HepG2 (cell line): ENCODE results near the gene TBC1D14. TPM values are rescaled to one million over a fixed set of nuclear protein-coding genes. Genes with fewer than 3 reads are reported as not detected.

ENCODE experiments used
- ADNP ChIP-seq: sonication (generic); formaldehyde crosslinking; IDR thresholded peaks from 2 replicates; pipeline ENCODE4 v1.4.0; 2020; ENCODE audit warnings: missing genetic modification reagents
- CENPT ChIP-seq: sonication (generic); formaldehyde crosslinking; IDR thresholded peaks from 2 replicates; pipeline ENCODE4 v1.8.0; 2022; ENCODE audit warnings: low read depth, mild to moderate bottlenecking, moderate library complexity, missing genetic modification reagents
- GMEB2 ChIP-seq: IDR thresholded peaks from 2 replicates; pipeline ENCODE4 v1.6.1; 2016; ENCODE audit warnings: missing biosample characterization, missing genetic modification reagents, low read depth
- HNRNPL ChIP-seq: fragments of 200-400 bp; formaldehyde crosslinking; IDR thresholded peaks from 2 replicates; pipeline ENCODE4 v1.6.1; 2017; ENCODE audit warnings: mild to moderate bottlenecking, low read depth, low read length
- HOXA9 ChIP-seq: sonication (generic); formaldehyde crosslinking; IDR thresholded peaks from 2 replicates; pipeline ENCODE4 v1.8.1; 2022; ENCODE audit warnings: missing genetic modification reagents, mild to moderate bottlenecking, moderate library complexity, borderline replicate concordance
- ISX ChIP-seq: sonication (generic); formaldehyde crosslinking; conservative IDR thresholded peaks from 2 replicates; pipeline ENCODE4 v1.5.0; 2020; ENCODE audit warnings: missing genetic modification reagents
- JUNB ChIP-seq: sonication (generic); formaldehyde crosslinking; IDR thresholded peaks from 2 replicates; pipeline ENCODE4 v1.8.0; 2022; ENCODE audit warnings: missing genetic modification reagents, mild to moderate bottlenecking, borderline replicate concordance
- MIER2 ChIP-seq: IDR thresholded peaks from 2 replicates; pipeline ENCODE4 v1.6.1; 2016; ENCODE audit warnings: missing biosample characterization, missing genetic modification reagents
- NAIF1 ChIP-seq: sonication (generic); formaldehyde crosslinking; IDR thresholded peaks from 2 replicates; pipeline ENCODE4 v1.5.0; 2020; ENCODE audit warnings: mild to moderate bottlenecking, missing genetic modification reagents, borderline replicate concordance
- POLR2AphosphoS2 ChIP-seq: IDR thresholded peaks from 2 replicates; pipeline ENCODE4 v1.6.1; 2011; ENCODE audit warnings: low read depth, low read length, improper control_type of control experiment
- SCMH1 ChIP-seq: sonication (generic); formaldehyde crosslinking; IDR thresholded peaks from 2 replicates; pipeline ENCODE4 v1.9.0; 2021; ENCODE audit warnings: missing genetic modification reagents, mild to moderate bottlenecking, borderline replicate concordance
- TAF15 ChIP-seq: fragments of 200-400 bp; formaldehyde crosslinking; IDR thresholded peaks from one replicate; pipeline ENCODE4 v1.6.1; 2018; ENCODE audit warnings: mild to moderate bottlenecking, low read depth, low read length; ENCODE audit not compliant: poor library complexity, severe bottlenecking
- USF2 ChIP-seq, 2 experiments: sonication (generic) in 1 of 2; formaldehyde crosslinking in 1 of 2; IDR thresholded peaks; 2 replicates each; pipeline versions ENCODE4 v1.5.1 to v1.6.1; 2011 to 2020; ENCODE audit warnings: borderline replicate concordance in 1 of 2, low read depth in 1 of 2, low read length in 1 of 2, mild to moderate bottlenecking in 1 of 2, missing genetic modification reagents in 1 of 2, moderate library complexity in 1 of 2
- ZBTB38 ChIP-seq: sonication (generic); formaldehyde crosslinking; IDR thresholded peaks from 2 replicates; pipeline ENCODE4 v1.5.1; 2020; ENCODE audit warnings: mild to moderate bottlenecking, missing genetic modification reagents
- ZGPAT ChIP-seq: IDR thresholded peaks from 2 replicates; pipeline ENCODE4 v1.6.1; 2016; ENCODE audit warnings: mild to moderate bottlenecking
- ZNF253 ChIP-seq: sonication (generic); formaldehyde crosslinking; IDR thresholded peaks from 2 replicates; pipeline ENCODE4 v1.8.0; 2022; ENCODE audit warnings: mild to moderate bottlenecking, missing genetic modification reagents, borderline replicate concordance
- ZNF333 ChIP-seq: sonication (generic); formaldehyde crosslinking; IDR thresholded peaks from 2 replicates; pipeline ENCODE4 v1.4.0; 2020; ENCODE audit warnings: mild to moderate bottlenecking, missing genetic modification reagents, borderline replicate concordance
- ZNF335 ChIP-seq: sonication (generic); formaldehyde crosslinking; IDR thresholded peaks from 2 replicates; pipeline ENCODE4 v1.4.0; 2020; ENCODE audit warnings: missing genetic modification reagents
- ZNF446 ChIP-seq: sonication (generic); formaldehyde crosslinking; IDR thresholded peaks from 2 replicates; pipeline ENCODE4 v1.5.0; 2020; ENCODE audit warnings: mild to moderate bottlenecking, missing genetic modification reagents
- ZNF556 ChIP-seq: sonication (generic); formaldehyde crosslinking; IDR thresholded peaks from 2 replicates; pipeline ENCODE4 v1.4.0; 2020; ENCODE audit warnings: mild to moderate bottlenecking, missing genetic modification reagents, borderline replicate concordance
- ZNF557 ChIP-seq: sonication (generic); formaldehyde crosslinking; IDR thresholded peaks from 2 replicates; pipeline ENCODE4 v1.4.0; 2020; ENCODE audit warnings: missing genetic modification reagents
- ZNF607 ChIP-seq: sonication (generic); formaldehyde crosslinking; IDR thresholded peaks from 2 replicates; pipeline ENCODE4 v1.5.1; 2020; ENCODE audit warnings: missing genetic modification reagents, mild to moderate bottlenecking, borderline replicate concordance
- ZNF724P ChIP-seq: sonication (generic); formaldehyde crosslinking; IDR thresholded peaks from 2 replicates; pipeline ENCODE4 v1.8.0; 2022; ENCODE audit warnings: missing genetic modification reagents, borderline replicate concordance
- polyA plus RNA-seq, 8 experiments: library from polyadenylated mRNA; depleted of rRNA in 3 of 8; stranded (reverse) in 7 of 8; unstranded in 1 of 8; fragments of >200 nt; fragmentation: Illumina TruSeq in 4 of 8; extraction: Trizol in 4 of 8; gene quantifications; 2 replicates each; pipeline versions ENCODE4 v1.2.1 to v1.2.3, GENCODE V29; 2011 to 2016; ENCODE audit warnings: low read depth in 4 of 8, missing spikeins in 1 of 8, mixed read lengths in 1 of 8; ENCODE audit not compliant: insufficient read depth in 1 of 8
- total RNA-seq, 5 experiments: library from RNA; depleted of rRNA; stranded (reverse); fragments of >200 nt; fragmentation: Illumina TruSeq; extraction: Trizol; gene quantifications; 2 replicates each; pipeline ENCODE4 v1.2.3, GENCODE V29; 2016; ENCODE audit warnings: low read depth in 1 of 5

The TBC1D14 gene
- total and polyA plus RNA-seq, 2 of the 13 experiments (the other 11 are each of a cell fraction or from before 2014, with no cell fraction given): 29.5 to 46.5 TPM

GRCh38 chr4:6926681-6927478, 17.3 kb downstream of the TBC1D14 start (continued):
- TF ChIP-seq CENPT (CRISPR knock-in tag) (no peak), ZNF556 (CRISPR knock-in tag) (no peak; the same call in 1 of the 2 replicates), ZNF557 (CRISPR knock-in tag) (no peak), GMEB2 (CRISPR knock-in tag) (no peak), ISX (no peak), ADNP (CRISPR knock-in tag) (no peak), ZNF446 (CRISPR knock-in tag) (no peak), ZNF253 (CRISPR knock-in tag) (no peak), HNRNPL (no peak), SCMH1 (CRISPR knock-in tag) (no peak), ZNF333 (CRISPR knock-in tag) (no peak), HOXA9 (no peak), ZNF607 (CRISPR knock-in tag) (no peak), POLR2AphosphoS2 (no peak), TAF15 (no peak), USF2 (IDR thresholded peaks at IDR 0.05; ENCODE audit: low read depth, low read length) (no peak), USF2 (CRISPR knock-in tag; IDR thresholded peaks at IDR 0.05; ENCODE audit: borderline replicate concordance) (no peak), ZGPAT (CRISPR knock-in tag) (peak; percentile 53; the same call in 1 of the 2 replicates), ZBTB38 (CRISPR knock-in tag) (no peak; the same call in 1 of the 2 replicates), MIER2 (CRISPR knock-in tag) (no peak), NAIF1 (CRISPR knock-in tag) (no peak), JUNB (CRISPR knock-in tag) (no peak), ZNF335 (CRISPR knock-in tag) (no peak), ZNF724P (CRISPR knock-in tag) (no peak)
